Mesothelial cell of epicardium (in vitro differentiated cells): ENCODE data around the gene ARID4B. TPM values are rescaled to one million over a fixed set of nuclear protein-coding genes. Genes with fewer than 3 reads are reported as not detected.

Source experiments
- DNase-seq, 2 experiments: peaks; one replicate each; pipeline ENCODE4 v3.0.0; 2021; ENCODE audit warnings: low spot score in 2 of 2; ENCODE audit not compliant: unreplicated experiment in 2 of 2
- H3K27ac Mint-ChIP-seq: 2 replicates; pipeline ENCODE4 v1.8.0; 2021; ENCODE audit warnings: mixed read lengths
- H3K27me3 Mint-ChIP-seq: 2 replicates; pipeline ENCODE4 v1.8.0; 2021; ENCODE audit warnings: low read depth, mixed read lengths
- H3K36me3 Mint-ChIP-seq: 2 replicates; pipeline ENCODE4 v1.8.0; 2021; ENCODE audit warnings: mixed read lengths
- H3K4me1 Mint-ChIP-seq: 2 replicates; pipeline ENCODE4 v1.8.0; 2021; ENCODE audit warnings: mixed read lengths
- H3K4me3 Mint-ChIP-seq: 2 replicates; pipeline ENCODE4 v1.8.0; 2021; ENCODE audit warnings: mild to moderate bottlenecking, moderate library complexity, mixed read lengths
- H3K9me3 Mint-ChIP-seq: 2 replicates; pipeline ENCODE4 v1.8.0; 2021; ENCODE audit warnings: mixed read lengths
- total RNA-seq: library from RNA; stranded (reverse); gene quantifications from 3 replicates; pipeline ENCODE4 v1.2.1, GENCODE V29; 2021
- TF ChIP-seq, protein P1 (sequence below): fragments of 200-600 bp; sonication (generic); IDR thresholded peaks from one replicate; pipeline ENCODE4 v1.5.0; 2021; ENCODE audit warnings: antibody characterized with exemption; ENCODE audit not compliant: unreplicated experiment

Gene ARID4B
- total RNA-seq, 1 donor from 2014 or later = 68.7 TPM

DNA sequence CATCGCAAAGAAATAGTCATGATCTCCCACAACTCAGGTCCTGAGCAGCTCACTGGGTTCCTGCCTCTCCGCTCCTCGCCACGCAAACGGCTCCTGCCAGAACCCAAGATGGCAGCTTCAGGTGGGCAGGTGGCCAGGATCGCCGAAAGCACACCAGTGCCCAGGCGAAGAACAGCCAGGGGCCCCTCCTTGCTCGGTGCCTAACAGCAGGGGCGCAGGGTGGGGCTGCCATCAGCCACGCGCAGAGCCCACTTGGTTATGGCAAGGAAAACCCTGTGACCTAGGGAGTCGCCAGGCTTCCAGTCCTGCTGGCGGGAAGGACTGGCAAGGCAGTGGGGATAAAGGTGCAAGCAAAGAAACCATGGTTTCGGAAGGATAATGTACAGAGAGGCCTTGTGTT, 47.5 kb downstream of the ARID4B start:
- H3K9me3 Mint-ChIP-seq = peaks cover 2% of the 10 kb centered on the region
- H3K27ac Mint-ChIP-seq = no peak overlapping the region

GRCh38 chr1:235279694-235280093, 48.3 kb downstream of the ARID4B start:
- H3K9me3 Mint-ChIP-seq = no peaks in the 10 kb centered on the region
- H3K27ac Mint-ChIP-seq = peak overlapping the region; percentile 3
- no peaks in the 10 kb centered on the region for H3K36me3 Mint-ChIP-seq
- no peak for DNase-seq
- TF ChIP-seq, protein P1, sequence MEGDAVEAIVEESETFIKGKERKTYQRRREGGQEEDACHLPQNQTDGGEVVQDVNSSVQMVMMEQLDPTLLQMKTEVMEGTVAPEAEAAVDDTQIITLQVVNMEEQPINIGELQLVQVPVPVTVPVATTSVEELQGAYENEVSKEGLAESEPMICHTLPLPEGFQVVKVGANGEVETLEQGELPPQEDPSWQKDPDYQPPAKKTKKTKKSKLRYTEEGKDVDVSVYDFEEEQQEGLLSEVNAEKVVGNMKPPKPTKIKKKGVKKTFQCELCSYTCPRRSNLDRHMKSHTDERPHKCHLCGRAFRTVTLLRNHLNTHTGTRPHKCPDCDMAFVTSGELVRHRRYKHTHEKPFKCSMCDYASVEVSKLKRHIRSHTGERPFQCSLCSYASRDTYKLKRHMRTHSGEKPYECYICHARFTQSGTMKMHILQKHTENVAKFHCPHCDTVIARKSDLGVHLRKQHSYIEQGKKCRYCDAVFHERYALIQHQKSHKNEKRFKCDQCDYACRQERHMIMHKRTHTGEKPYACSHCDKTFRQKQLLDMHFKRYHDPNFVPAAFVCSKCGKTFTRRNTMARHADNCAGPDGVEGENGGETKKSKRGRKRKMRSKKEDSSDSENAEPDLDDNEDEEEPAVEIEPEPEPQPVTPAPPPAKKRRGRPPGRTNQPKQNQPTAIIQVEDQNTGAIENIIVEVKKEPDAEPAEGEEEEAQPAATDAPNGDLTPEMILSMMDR = no peak
- peaks cover 24% of the 10 kb centered on the region for H3K4me1 Mint-ChIP-seq
- H3K4me3 Mint-ChIP-seq = no peak overlapping the region
- no peaks in the 10 kb centered on the region for H3K27me3 Mint-ChIP-seq

More for the DNA sequence above, 47.5 kb downstream of the ARID4B start:
- H3K27me3 Mint-ChIP-seq = no peaks in the 10 kb centered on the region
- no peak for DNase-seq
- no peak overlapping the region for H3K4me3 Mint-ChIP-seq
- H3K4me1 Mint-ChIP-seq = peaks cover 21% of the 10 kb centered on the region
- TF ChIP-seq, protein P1 = no peak
- no peaks in the 10 kb centered on the region for H3K36me3 Mint-ChIP-seq

DNA sequence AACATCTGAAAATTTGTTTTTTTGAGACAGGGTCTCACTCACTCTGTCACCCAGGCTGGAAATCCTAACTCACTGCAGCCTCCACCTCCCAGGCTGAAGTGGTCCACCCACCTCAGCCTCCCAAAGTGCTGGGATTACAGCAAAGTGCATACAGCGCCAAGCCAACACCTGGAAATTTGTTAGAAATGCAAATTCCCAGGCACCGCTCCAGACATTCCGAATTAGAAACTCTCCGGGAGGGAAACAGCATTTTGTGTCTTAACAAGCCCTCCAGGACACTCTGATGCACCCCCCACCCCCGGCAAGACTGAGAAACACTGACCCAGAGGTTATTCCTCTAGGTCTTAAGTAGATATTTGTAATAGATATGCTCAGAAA, 49.1 kb downstream of the ARID4B start:
- H3K9me3 Mint-ChIP-seq = no peaks in the 10 kb centered on the region
- no peak overlapping the region for H3K27ac Mint-ChIP-seq
- no peaks in the 10 kb centered on the region for H3K27me3 Mint-ChIP-seq
- TF ChIP-seq, protein P1 = no peak
- H3K4me1 Mint-ChIP-seq = peaks cover 24% of the 10 kb centered on the region
- no peak for DNase-seq
- H3K36me3 Mint-ChIP-seq = no peaks in the 10 kb centered on the region
- no peak overlapping the region for H3K4me3 Mint-ChIP-seq

DNA sequence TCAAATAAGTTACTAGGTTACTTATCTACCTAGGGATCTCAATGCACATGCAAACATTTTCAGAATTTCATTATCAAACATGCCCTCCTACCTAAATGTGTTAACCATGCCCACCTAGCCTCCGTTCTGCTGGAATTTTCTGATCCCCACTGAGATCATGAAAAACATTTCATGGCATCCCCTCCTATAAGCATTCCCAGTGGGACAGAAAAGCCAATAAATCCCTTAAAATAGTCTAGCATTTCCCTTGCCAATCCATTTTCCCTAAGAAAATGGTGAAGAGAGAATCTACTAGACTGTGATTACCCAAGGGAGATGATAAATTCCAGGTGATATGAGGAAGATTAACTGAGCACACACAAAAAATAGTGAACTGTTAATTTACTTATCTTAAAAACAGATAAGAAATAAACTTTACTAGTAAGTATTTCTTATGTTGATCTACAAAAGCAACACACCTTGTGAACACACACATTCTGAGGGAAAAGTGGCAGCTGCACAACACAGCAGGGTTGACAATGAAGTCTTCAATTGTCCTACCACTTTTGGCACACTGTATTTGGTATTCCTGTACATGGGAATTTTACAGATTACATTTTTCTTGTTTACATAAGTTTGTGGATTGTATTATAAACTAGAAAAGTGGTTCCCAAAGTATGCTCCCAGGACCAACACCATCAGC, 49.6 kb downstream of the ARID4B start:
- H3K4me3 Mint-ChIP-seq = no peak overlapping the region
- no peak for DNase-seq
- no peaks in the 10 kb centered on the region for H3K9me3 Mint-ChIP-seq
- TF ChIP-seq, protein P1 = no peak
- H3K36me3 Mint-ChIP-seq = no peaks in the 10 kb centered on the region
- peaks cover 24% of the 10 kb centered on the region for H3K4me1 Mint-ChIP-seq
- no peaks in the 10 kb centered on the region for H3K27me3 Mint-ChIP-seq
- peak overlapping the region; percentile 80 for H3K27ac Mint-ChIP-seq

DNA sequence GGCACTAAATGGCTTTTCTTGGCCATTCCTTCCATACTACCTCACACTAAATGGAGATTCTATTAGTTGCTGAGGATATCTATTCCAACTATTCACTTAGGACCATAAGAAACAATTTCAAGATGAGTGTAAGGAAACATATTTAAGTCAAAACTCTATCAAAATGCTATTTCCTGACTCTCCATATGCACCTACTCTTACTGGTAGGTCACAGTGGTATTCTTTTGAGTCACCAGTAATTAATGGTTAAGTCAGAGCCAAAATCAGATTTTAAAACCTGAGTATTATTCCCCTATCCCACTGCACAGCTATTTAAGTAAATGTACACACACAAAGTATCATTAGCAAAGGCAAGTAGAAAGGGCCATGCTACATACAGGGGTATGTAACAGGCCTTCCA, 50.3 kb downstream of the ARID4B start:
- H3K36me3 Mint-ChIP-seq = no peaks in the 10 kb centered on the region
- no peak overlapping the region for H3K4me3 Mint-ChIP-seq
- H3K9me3 Mint-ChIP-seq = no peaks in the 10 kb centered on the region
- H3K4me1 Mint-ChIP-seq = peaks cover 24% of the 10 kb centered on the region
- H3K27ac Mint-ChIP-seq = no peak overlapping the region
- no peak for DNase-seq
- no peaks in the 10 kb centered on the region for H3K27me3 Mint-ChIP-seq
- TF ChIP-seq, protein P1 = no peak
